WTC11 (cell line): Measurements from ENCODE around the gene CDH13. TPM values are rescaled to one million over a fixed set of nuclear protein-coding genes. Genes with fewer than 3 reads are reported as not detected.

Source experiments
- ATAC-seq: fragments of 200-7000 bp; cut with Tn5 transposase; 2 replicates; pipeline ENCODE4 v1.10.0; 2021; ENCODE audit warnings: mild to moderate bottlenecking, moderate library complexity
- CTCF ChIA-PET: fragments of 300-600 bp; sonication (Branson Sonifier 250); formaldehyde crosslinking; loops from one replicate; lab custom pipeline; 2021; ENCODE audit warnings: antibody characterized with exemption; lab: Charles Lee
- POLR2A ChIA-PET: fragments of 350-600 bp; sonication (Branson Sonifier 250); formaldehyde crosslinking; loops from one replicate; lab custom pipeline; 2021; ENCODE audit warnings: antibody characterized with exemption; lab: Charles Lee
- DNase-seq: peaks from one replicate; pipeline ENCODE4 v3.0.0; 2021; ENCODE audit warnings: low spot score
- H3K27ac Mint-ChIP-seq: 2 replicates; pipeline ENCODE4 v1.8.0; 2021; ENCODE audit warnings: mixed read lengths
- H3K27me3 Mint-ChIP-seq: 2 replicates; pipeline ENCODE4 v1.8.0; 2021; ENCODE audit warnings: low read depth, mild to moderate bottlenecking, moderate library complexity, mixed read lengths
- H3K36me3 Mint-ChIP-seq: 2 replicates; pipeline ENCODE4 v1.8.0; 2021; ENCODE audit warnings: mixed read lengths
- H3K4me1 Mint-ChIP-seq: 2 replicates; pipeline ENCODE4 v1.8.0; 2022; ENCODE audit warnings: mixed read lengths
- H3K4me3 Mint-ChIP-seq: 2 replicates; pipeline ENCODE4 v1.8.0; 2021; ENCODE audit warnings: mild to moderate bottlenecking, moderate library complexity, mixed read lengths
- H3K9me3 Mint-ChIP-seq: 2 replicates; pipeline ENCODE4 v1.8.0; 2021; ENCODE audit warnings: mixed read lengths
- FOXK1 ChIP-seq: sonication (generic); formaldehyde crosslinking; IDR thresholded peaks from 2 replicates; pipeline ENCODE4 v1.8.0; 2022; ENCODE audit warnings: mild to moderate bottlenecking, moderate library complexity, missing genetic modification reagents
- GABPB1 ChIP-seq: sonication (generic); formaldehyde crosslinking; IDR thresholded peaks from 2 replicates; pipeline ENCODE4 v1.8.1; 2023; ENCODE audit warnings: mild to moderate bottlenecking, missing genetic modification reagents
- NR1H2 ChIP-seq: sonication (generic); formaldehyde crosslinking; IDR thresholded peaks from 2 replicates; pipeline ENCODE4 v1.9.0; 2021; ENCODE audit warnings: mild to moderate bottlenecking, moderate library complexity, missing genetic modification reagents
- NR2C2 ChIP-seq: sonication (generic); formaldehyde crosslinking; IDR thresholded peaks from 2 replicates; pipeline ENCODE4 v1.8.0; 2022; ENCODE audit warnings: mild to moderate bottlenecking, missing genetic modification reagents
- NR3C1 ChIP-seq: sonication (generic); formaldehyde crosslinking; conservative IDR thresholded peaks from 2 replicates; pipeline ENCODE4 v1.8.1; 2023; ENCODE audit warnings: low read depth, mild to moderate bottlenecking, missing genetic modification reagents
- SP1 ChIP-seq: sonication (generic); formaldehyde crosslinking; conservative IDR thresholded peaks from 2 replicates; pipeline ENCODE4 v1.8.1; 2022; ENCODE audit warnings: missing genetic modification reagents
- ZBTB21 ChIP-seq: sonication (generic); formaldehyde crosslinking; IDR thresholded peaks from 2 replicates; pipeline ENCODE4 v1.8.1; 2023; ENCODE audit warnings: mild to moderate bottlenecking, missing genetic modification reagents, borderline replicate concordance
- ZNF121 ChIP-seq: sonication (generic); formaldehyde crosslinking; IDR thresholded peaks from 2 replicates; pipeline ENCODE4 v1.8.0; 2023; ENCODE audit warnings: missing genetic modification reagents
- ZNF317 ChIP-seq: sonication (generic); formaldehyde crosslinking; IDR thresholded peaks from 2 replicates; pipeline ENCODE4 v1.8.1; 2023; ENCODE audit warnings: low read depth, mild to moderate bottlenecking, moderate library complexity, missing genetic modification reagents, borderline replicate concordance
- total RNA-seq: library from RNA; stranded (reverse); gene quantifications from 3 replicates; pipeline ENCODE4 v1.2.3, GENCODE V29; 2021
- TF ChIP-seq, protein P1 (sequence below): sonication (generic); formaldehyde crosslinking; IDR thresholded peaks from 2 replicates; pipeline ENCODE4 v1.8.1; 2022; ENCODE audit warnings: mild to moderate bottlenecking, missing genetic modification reagents, moderate library complexity, borderline replicate concordance
- TF ChIP-seq, protein P2 (sequence below): fragments of 250-450 bp; sonication (Bioruptor Pico); IDR thresholded peaks from 2 replicates; pipeline ENCODE4 v1.9.0; 2021; ENCODE audit warnings: moderate library complexity, mild to moderate bottlenecking, inconsistent platforms, borderline replicate concordance
- TF ChIP-seq, protein P3 (sequence below): sonication (generic); formaldehyde crosslinking; IDR thresholded peaks from 2 replicates; pipeline ENCODE4 v1.8.0; 2022; ENCODE audit warnings: mild to moderate bottlenecking, missing genetic modification reagents
- TF ChIP-seq, protein P4 (sequence below): sonication (generic); formaldehyde crosslinking; IDR thresholded peaks from 2 replicates; pipeline ENCODE4 v1.8.1; 2023; ENCODE audit warnings: mild to moderate bottlenecking, moderate library complexity, missing genetic modification reagents
- TF ChIP-seq, protein P5 (sequence below): sonication (generic); formaldehyde crosslinking; IDR thresholded peaks from 2 replicates; pipeline ENCODE4 v1.8.1; 2023; ENCODE audit warnings: mild to moderate bottlenecking, missing genetic modification reagents
- TF ChIP-seq, protein P6 (sequence below): sonication (generic); formaldehyde crosslinking; IDR thresholded peaks from 2 replicates; pipeline ENCODE4 v1.8.1; 2022; ENCODE audit warnings: low read depth, missing genetic modification reagents, borderline replicate concordance
- TF ChIP-seq, protein P7 (sequence below): sonication (generic); formaldehyde crosslinking; IDR thresholded peaks from 2 replicates; pipeline ENCODE4 v1.8.1; 2023; ENCODE audit warnings: mild to moderate bottlenecking, missing genetic modification reagents
- TF ChIP-seq, protein P8 (sequence below): fragments of 250-450 bp; sonication (Bioruptor Pico); IDR thresholded peaks from 2 replicates; pipeline ENCODE4 v2.1.2; 2022; ENCODE audit warnings: mild to moderate bottlenecking, moderate library complexity
- TF ChIP-seq, protein P9 (sequence below): sonication (generic); formaldehyde crosslinking; IDR thresholded peaks from 2 replicates; pipeline ENCODE4 v1.8.0; 2022; ENCODE audit warnings: mild to moderate bottlenecking, missing genetic modification reagents
- TF ChIP-seq, protein P10 (sequence below): sonication (generic); formaldehyde crosslinking; IDR thresholded peaks from 2 replicates; pipeline ENCODE4 v1.8.1; 2023; ENCODE audit warnings: mild to moderate bottlenecking, missing genetic modification reagents, moderate library complexity

The CDH13 gene
- total RNA-seq, 1 experiment from 2014 or later: 0.81 TPM

DNA sequence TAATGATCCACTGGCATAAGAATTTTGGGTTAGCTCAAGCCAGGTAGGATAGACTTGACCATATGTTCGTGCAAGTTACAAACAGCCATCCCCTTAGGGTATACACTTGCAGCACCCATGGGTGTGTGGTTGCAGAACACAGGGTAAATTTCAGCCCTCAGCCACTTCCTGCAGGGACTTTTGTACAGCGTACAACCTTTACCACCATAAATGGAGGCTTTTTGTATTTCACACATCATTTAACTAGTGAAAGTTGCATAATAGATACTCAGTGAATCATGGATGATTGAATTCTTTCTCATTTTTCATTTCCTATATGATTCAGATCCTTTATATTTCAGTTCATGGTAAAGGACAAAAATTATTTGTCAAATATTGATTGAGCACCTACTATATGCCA, 473.9 kb downstream of the CDH13 start:
- Mint-ChIP-seq H3K27ac (no peak overlapping the region), H3K4me3 (no peak overlapping the region), H3K9me3 (peaks cover 41% of the 10 kb centered on the region), H3K27me3 (no peaks in the 10 kb centered on the region; the same call in 1 of the 2 replicates), H3K4me1 (no peaks in the 10 kb centered on the region), H3K36me3 (peaks cover 26% of the 10 kb centered on the region)
- TF ChIP-seq, protein P1, sequence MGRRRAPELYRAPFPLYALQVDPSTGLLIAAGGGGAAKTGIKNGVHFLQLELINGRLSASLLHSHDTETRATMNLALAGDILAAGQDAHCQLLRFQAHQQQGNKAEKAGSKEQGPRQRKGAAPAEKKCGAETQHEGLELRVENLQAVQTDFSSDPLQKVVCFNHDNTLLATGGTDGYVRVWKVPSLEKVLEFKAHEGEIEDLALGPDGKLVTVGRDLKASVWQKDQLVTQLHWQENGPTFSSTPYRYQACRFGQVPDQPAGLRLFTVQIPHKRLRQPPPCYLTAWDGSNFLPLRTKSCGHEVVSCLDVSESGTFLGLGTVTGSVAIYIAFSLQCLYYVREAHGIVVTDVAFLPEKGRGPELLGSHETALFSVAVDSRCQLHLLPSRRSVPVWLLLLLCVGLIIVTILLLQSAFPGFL (CRISPR knock-in tag): no peak
- TF ChIP-seq SP1 (CRISPR knock-in tag) (no peak), ZNF317 (no peak), ZNF121 (CRISPR knock-in tag) (no peak)
- TF ChIP-seq, protein P2, sequence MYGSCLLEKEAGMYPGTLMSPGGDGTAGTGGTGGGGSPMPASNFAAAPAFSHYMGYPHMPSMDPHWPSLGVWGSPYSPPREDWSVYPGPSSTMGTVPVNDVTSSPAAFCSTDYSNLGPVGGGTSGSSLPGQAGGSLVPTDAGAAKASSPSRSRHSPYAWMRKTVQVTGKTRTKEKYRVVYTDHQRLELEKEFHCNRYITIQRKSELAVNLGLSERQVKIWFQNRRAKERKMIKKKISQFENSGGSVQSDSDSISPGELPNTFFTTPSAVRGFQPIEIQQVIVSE (CRISPR knock-in tag): no peak
- TF ChIP-seq, protein P3, sequence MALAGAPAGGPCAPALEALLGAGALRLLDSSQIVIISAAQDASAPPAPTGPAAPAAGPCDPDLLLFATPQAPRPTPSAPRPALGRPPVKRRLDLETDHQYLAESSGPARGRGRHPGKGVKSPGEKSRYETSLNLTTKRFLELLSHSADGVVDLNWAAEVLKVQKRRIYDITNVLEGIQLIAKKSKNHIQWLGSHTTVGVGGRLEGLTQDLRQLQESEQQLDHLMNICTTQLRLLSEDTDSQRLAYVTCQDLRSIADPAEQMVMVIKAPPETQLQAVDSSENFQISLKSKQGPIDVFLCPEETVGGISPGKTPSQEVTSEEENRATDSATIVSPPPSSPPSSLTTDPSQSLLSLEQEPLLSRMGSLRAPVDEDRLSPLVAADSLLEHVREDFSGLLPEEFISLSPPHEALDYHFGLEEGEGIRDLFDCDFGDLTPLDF (CRISPR knock-in tag): no peak
- ChIA-PET CTCF (no interaction called here), POLR2A (no interaction called here)
- DNase-seq: no peak
- no peak for ATAC-seq

DNA sequence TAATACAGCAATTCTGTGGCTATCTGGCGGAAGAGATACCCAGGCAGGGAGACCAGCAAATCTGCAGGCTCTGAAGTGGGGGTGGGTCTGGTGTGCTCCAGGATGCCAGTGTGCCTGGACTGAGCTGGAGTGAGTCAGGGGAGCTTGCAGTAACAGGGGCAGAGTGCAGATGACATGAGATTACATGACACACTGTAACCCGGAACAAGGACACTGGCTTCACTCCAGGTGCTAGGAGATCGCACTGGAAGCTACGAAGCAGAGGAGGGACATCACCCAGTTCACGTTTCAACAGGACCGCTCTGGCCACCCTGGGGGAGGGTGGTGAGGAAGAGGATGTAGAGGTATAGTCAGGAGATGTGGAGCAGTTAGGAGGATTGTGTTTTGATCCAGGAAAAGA, 475.6 kb downstream of the CDH13 start:
- ChIA-PET POLR2A (no interaction called here), CTCF (no interaction called here)
- no peak for DNase-seq
- peaks cover 26% of the 10 kb centered on the region for H3K36me3 Mint-ChIP-seq
- H3K27ac Mint-ChIP-seq: no peak overlapping the region
- peaks cover 43% of the 10 kb centered on the region for H3K9me3 Mint-ChIP-seq
- no peak overlapping the region for H3K4me3 Mint-ChIP-seq
- no peak for ATAC-seq
- no peaks in the 10 kb centered on the region for H3K4me1 Mint-ChIP-seq
- H3K27me3 Mint-ChIP-seq: no peaks in the 10 kb centered on the region; the same call in 1 of the 2 replicates
- no peak for TF ChIP-seq ZBTB21 (CRISPR knock-in tag)
- no peak for TF ChIP-seq NR2C2 (CRISPR knock-in tag)
- TF ChIP-seq, protein P4, sequence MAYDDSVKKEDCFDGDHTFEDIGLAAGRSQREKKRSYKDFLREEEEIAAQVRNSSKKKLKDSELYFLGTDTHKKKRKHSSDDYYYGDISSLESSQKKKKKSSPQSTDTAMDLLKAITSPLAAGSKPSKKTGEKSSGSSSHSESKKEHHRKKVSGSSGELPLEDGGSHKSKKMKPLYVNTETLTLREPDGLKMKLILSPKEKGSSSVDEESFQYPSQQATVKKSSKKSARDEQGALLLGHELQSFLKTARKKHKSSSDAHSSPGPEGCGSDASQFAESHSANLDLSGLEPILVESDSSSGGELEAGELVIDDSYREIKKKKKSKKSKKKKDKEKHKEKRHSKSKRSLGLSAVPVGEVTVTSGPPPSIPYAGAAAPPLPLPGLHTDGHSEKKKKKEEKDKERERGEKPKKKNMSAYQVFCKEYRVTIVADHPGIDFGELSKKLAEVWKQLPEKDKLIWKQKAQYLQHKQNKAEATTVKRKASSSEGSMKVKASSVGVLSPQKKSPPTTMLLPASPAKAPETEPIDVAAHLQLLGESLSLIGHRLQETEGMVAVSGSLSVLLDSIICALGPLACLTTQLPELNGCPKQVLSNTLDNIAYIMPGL: no peak
- TF ChIP-seq, protein P5, sequence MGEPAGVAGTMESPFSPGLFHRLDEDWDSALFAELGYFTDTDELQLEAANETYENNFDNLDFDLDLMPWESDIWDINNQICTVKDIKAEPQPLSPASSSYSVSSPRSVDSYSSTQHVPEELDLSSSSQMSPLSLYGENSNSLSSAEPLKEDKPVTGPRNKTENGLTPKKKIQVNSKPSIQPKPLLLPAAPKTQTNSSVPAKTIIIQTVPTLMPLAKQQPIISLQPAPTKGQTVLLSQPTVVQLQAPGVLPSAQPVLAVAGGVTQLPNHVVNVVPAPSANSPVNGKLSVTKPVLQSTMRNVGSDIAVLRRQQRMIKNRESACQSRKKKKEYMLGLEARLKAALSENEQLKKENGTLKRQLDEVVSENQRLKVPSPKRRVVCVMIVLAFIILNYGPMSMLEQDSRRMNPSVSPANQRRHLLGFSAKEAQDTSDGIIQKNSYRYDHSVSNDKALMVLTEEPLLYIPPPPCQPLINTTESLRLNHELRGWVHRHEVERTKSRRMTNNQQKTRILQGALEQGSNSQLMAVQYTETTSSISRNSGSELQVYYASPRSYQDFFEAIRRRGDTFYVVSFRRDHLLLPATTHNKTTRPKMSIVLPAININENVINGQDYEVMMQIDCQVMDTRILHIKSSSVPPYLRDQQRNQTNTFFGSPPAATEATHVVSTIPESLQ (CRISPR knock-in tag): no peak
- TF ChIP-seq GABPB1 (CRISPR knock-in tag): no peak
- TF ChIP-seq, protein P6, sequence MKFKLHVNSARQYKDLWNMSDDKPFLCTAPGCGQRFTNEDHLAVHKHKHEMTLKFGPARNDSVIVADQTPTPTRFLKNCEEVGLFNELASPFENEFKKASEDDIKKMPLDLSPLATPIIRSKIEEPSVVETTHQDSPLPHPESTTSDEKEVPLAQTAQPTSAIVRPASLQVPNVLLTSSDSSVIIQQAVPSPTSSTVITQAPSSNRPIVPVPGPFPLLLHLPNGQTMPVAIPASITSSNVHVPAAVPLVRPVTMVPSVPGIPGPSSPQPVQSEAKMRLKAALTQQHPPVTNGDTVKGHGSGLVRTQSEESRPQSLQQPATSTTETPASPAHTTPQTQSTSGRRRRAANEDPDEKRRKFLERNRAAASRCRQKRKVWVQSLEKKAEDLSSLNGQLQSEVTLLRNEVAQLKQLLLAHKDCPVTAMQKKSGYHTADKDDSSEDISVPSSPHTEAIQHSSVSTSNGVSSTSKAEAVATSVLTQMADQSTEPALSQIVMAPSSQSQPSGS (CRISPR knock-in tag): no peak
- TF ChIP-seq, protein P7, sequence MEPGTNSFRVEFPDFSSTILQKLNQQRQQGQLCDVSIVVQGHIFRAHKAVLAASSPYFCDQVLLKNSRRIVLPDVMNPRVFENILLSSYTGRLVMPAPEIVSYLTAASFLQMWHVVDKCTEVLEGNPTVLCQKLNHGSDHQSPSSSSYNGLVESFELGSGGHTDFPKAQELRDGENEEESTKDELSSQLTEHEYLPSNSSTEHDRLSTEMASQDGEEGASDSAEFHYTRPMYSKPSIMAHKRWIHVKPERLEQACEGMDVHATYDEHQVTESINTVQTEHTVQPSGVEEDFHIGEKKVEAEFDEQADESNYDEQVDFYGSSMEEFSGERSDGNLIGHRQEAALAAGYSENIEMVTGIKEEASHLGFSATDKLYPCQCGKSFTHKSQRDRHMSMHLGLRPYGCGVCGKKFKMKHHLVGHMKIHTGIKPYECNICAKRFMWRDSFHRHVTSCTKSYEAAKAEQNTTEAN (CRISPR knock-in tag): no peak
- TF ChIP-seq, protein P3 (CRISPR knock-in tag): no peak
- TF ChIP-seq, protein P8, sequence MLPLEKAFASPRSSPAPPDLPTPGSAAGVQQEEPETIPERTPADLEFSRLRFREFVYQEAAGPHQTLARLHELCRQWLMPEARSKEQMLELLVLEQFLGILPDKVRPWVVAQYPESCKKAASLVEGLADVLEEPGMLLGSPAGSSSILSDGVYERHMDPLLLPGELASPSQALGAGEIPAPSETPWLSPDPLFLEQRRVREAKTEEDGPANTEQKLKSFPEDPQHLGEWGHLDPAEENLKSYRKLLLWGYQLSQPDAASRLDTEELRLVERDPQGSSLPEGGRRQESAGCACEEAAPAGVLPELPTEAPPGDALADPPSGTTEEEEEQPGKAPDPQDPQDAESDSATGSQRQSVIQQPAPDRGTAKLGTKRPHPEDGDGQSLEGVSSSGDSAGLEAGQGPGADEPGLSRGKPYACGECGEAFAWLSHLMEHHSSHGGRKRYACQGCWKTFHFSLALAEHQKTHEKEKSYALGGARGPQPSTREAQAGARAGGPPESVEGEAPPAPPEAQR: no peak
- TF ChIP-seq, protein P9, sequence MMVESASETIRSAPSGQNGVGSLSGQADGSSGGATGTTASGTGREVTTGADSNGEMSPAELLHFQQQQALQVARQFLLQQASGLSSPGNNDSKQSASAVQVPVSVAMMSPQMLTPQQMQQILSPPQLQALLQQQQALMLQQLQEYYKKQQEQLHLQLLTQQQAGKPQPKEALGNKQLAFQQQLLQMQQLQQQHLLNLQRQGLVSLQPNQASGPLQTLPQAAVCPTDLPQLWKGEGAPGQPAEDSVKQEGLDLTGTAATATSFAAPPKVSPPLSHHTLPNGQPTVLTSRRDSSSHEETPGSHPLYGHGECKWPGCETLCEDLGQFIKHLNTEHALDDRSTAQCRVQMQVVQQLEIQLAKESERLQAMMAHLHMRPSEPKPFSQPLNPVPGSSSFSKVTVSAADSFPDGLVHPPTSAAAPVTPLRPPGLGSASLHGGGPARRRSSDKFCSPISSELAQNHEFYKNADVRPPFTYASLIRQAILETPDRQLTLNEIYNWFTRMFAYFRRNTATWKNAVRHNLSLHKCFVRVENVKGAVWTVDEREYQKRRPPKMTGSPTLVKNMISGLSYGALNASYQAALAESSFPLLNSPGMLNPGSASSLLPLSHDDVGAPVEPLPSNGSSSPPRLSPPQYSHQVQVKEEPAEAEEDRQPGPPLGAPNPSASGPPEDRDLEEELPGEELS (CRISPR knock-in tag): no peak
- TF ChIP-seq NR3C1 (CRISPR knock-in tag): no peak
- TF ChIP-seq, protein P10, sequence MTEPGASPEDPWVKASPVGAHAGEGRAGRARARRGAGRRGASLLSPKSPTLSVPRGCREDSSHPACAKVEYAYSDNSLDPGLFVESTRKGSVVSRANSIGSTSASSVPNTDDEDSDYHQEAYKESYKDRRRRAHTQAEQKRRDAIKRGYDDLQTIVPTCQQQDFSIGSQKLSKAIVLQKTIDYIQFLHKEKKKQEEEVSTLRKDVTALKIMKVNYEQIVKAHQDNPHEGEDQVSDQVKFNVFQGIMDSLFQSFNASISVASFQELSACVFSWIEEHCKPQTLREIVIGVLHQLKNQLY (CRISPR knock-in tag): no peak
- TF ChIP-seq NR1H2 (CRISPR knock-in tag): no peak
- TF ChIP-seq FOXK1: no peak
